HTR-8/SVneo (cell line): ENCODE results near the gene COL2A1.

Experiments
- DNase-seq: peaks from one replicate; pipeline ENCODE4 v3.0.0; 2011; ENCODE audit warnings: low spot score, mixed read lengths; ENCODE audit not compliant: insufficient read length
- FAIRE-seq: peaks from 2 replicates; lab custom pipeline; 2011; peaks lifted over from hg19 to GRCh38; lab: Jason Lieb, UNC

Gene COL2A1

DNA sequence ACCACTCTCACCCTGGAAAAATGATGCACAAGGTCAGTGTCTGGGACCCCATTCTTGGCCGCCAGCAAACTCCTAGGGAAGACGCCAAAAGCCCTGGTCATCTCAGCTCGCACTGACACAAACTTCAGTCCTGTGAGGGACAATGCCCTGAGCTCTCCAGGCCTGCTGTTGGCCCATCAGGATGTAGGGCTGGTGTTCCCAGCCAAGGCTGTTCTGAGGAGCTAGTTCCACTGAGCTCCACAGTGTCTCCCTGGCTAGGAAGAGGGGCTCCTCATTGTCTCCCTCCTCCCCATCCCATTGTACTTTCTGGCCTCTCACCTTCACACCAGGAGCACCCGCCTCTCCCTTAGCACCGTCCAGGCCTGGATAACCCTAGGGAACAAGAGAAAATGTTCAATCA is 10.8 kb downstream of the COL2A1 start:
- DNase-seq: no peak
- no peak for FAIRE-seq

DNA sequence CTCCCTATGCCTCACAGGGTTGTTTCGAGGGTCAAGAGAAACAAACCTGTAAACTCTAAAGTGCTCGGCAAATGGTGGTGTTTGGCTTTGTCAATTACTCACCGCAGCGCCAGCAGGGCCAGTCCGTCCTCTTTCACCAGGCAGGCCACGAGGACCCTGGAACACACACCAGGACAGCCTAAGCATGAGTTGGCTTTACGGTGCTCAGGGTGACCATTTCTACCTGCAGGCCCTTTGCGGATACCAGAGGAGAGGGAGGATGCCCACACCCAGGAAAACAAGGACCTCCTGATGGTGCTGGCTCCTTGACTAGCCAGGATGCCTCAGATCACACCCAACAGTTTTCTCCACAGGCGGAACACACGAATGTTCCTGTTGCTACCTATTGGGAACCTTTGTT is 11.5 kb downstream of the COL2A1 start:
- DNase-seq (no peak), FAIRE-seq (no peak)

GRCh38 chr12:47991106-47992061 is 12.9 kb downstream of the COL2A1 start:
- no peak for DNase-seq
- no peak for FAIRE-seq

GRCh38 chr12:47990351-47991105 is 13.7 kb downstream of the COL2A1 start:
- no peak for FAIRE-seq
- DNase-seq: no peak

- DNase-seq (no peak), FAIRE-seq (no peak)
These were observed 14.6 kb downstream of the COL2A1 start for GRCh38 chr12:47989666-47990065.

- FAIRE-seq (no peak), DNase-seq (no peak)
These were observed 15.3 kb downstream of the COL2A1 start for GRCh38 chr12:47989023-47989417.

GRCh38 chr12:47988073-47989022 is 15.9 kb downstream of the COL2A1 start:
- FAIRE-seq: no peak
- DNase-seq: no peak

GRCh38 chr12:47987411-47988072 is 16.7 kb downstream of the COL2A1 start:
- no peak for DNase-seq
- peak; percentile 72 for FAIRE-seq

- DNase-seq: no peak
- FAIRE-seq: no peak
These were observed 17.4 kb downstream of the COL2A1 start for GRCh38 chr12:47986832-47987231.

GRCh38 chr12:47986291-47986660 is 18.0 kb downstream of the COL2A1 start:
- DNase-seq (no peak), FAIRE-seq (no peak)

- no peak for DNase-seq
- no peak for FAIRE-seq
These were observed 18.5 kb downstream of the COL2A1 start for GRCh38 chr12:47985596-47986290.

- no peak for FAIRE-seq
- no peak for DNase-seq
These were observed 19.9 kb downstream of the COL2A1 start for GRCh38 chr12:47984331-47984801.

- FAIRE-seq (no peak), DNase-seq (no peak)
These were observed 20.6 kb downstream of the COL2A1 start for GRCh38 chr12:47983541-47984115.

- DNase-seq: no peak
These were observed 21.5 kb downstream of the COL2A1 start for GRCh38 chr12:47982770-47983169.

DNA sequence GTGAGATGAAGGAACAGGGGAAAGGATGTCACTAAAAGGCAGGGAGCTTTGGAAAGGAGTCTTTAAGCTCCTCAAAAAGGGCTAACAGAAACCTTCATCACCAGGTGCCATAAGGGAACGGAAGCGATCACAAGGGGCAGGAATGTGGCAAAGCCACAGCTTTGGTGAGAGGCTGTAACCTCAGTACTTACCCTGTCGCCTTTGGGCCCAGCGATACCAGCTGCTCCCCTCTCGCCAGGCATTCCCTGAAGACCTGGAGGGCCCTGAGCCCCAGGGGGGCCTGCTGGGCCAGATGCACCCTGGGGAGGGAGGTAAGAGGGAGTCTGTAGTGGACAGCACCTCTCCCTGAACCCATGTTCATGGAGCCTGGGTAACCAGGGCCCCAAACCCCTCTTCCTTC is 22.0 kb downstream of the COL2A1 start:
- no peak for FAIRE-seq

More at GRCh38 chr12:47982770-47983169, 21.5 kb downstream of the COL2A1 start:
- FAIRE-seq: no peak

GRCh38 chr12:47981496-47982260 is 22.6 kb downstream of the COL2A1 start:
- DNase-seq (no peak), FAIRE-seq (no peak)

More for the DNA sequence above, 22.0 kb downstream of the COL2A1 start:
- no peak for DNase-seq

GRCh38 chr12:47980779-47981495 is 23.3 kb downstream of the COL2A1 start:
- FAIRE-seq (no peak), DNase-seq (no peak)
